HepG2 (cell line): ENCODE data around the gene ACTA2. TPM values are rescaled to one million over a fixed set of nuclear protein-coding genes. Genes with fewer than 3 reads are reported as not detected.

Source experiments
- ATAC-seq: fragments of 200-7000 bp; cut with Tn5 transposase; 3 replicates; pipeline ENCODE4 v1.9.1; 2020; ENCODE audit warnings: mild to moderate bottlenecking, moderate library complexity
- BruUV-seq: library from RNA; stranded (reverse); fragments of 400-500 nt; replicated peaks from 2 replicates; lab custom pipeline; 2021; lab: Mats Ljungman, UMichigan
- CTCF ChIA-PET: fragments of 300-600 bp; formaldehyde crosslinking; extraction: SDS; loops from one replicate; lab custom pipeline; 2021; ENCODE audit warnings: low total read pairs, inconsistent platforms, low intra/inter-chr PET ratio; lab: Yijun Ruan, JAX
- POLR2A ChIA-PET: fragments of 350-600 bp; sonication (Branson Sonifier 250); formaldehyde crosslinking; loops from one replicate; lab custom pipeline; 2020; ENCODE audit warnings: antibody characterized with exemption, inconsistent platforms; lab: Yijun Ruan, JAX
- DNase-seq: peaks from one replicate; pipeline ENCODE4 v3.0.0-alpha.2; 2015; ENCODE audit warnings: low spot score
- FAIRE-seq: peaks from 3 replicates; lab custom pipeline; 2011; peaks lifted over from hg19 to GRCh38; lab: Jason Lieb, UNC
- H2AFZ ChIP-seq: one replicate; pipeline ENCODE4 v1.6.1; 2011; ENCODE audit warnings: low read length, inconsistent platforms
- H3K27ac ChIP-seq: fragments of 300-600 bp; 3 replicates; pipeline ENCODE4 v1.8.0; 2011; ENCODE audit warnings: mixed run types, mild to moderate bottlenecking, mixed read lengths, low read length, inconsistent platforms; ENCODE audit not compliant: insufficient read depth; ENCODE audit errors: extremely low read length
- H3K27me3 ChIP-seq, 2 experiments: fragments of 200-600 bp in 1 of 2; 2 replicates in 1 of 2; 3 replicates in 1 of 2; pipeline versions ENCODE4 v1.6.0 to v1.8.0; 2011; ENCODE audit warnings: low read length in 2 of 2, mild to moderate bottlenecking in 2 of 2, moderate library complexity in 2 of 2, inconsistent platforms in 1 of 2; ENCODE audit not compliant: insufficient read depth in 2 of 2, control insufficient read depth in 1 of 2
- H3K36me3 ChIP-seq, 2 experiments: fragments of 200-600 bp in 1 of 2; replicated peaks in 1 of 2; 2 replicates in 1 of 2; 3 replicates in 1 of 2; pipeline versions ENCODE4 v1.5.1 to v1.8.0; 2011; ENCODE audit warnings: low read length in 2 of 2, inconsistent platforms in 1 of 2; ENCODE audit not compliant: insufficient read depth in 2 of 2, control insufficient read depth in 1 of 2
- H3K4me1 ChIP-seq: 2 replicates; pipeline ENCODE4 v1.5.1; 2012; ENCODE audit warnings: low read length, inconsistent platforms; ENCODE audit not compliant: insufficient read depth
- H3K4me2 ChIP-seq: 2 replicates; pipeline ENCODE4 v1.6.0; 2011; ENCODE audit warnings: low read depth, low read length, inconsistent platforms
- H3K4me3 ChIP-seq, 3 experiments: fragments of 200-600 bp in 1 of 3; sonication (generic), shearing (Covaris generic) in 1 of 3; replicated peaks in 1 of 3; 2 replicates each; pipeline ENCODE4 v1.5.1; 2011 to 2016; ENCODE audit warnings: low read length in 3 of 3, inconsistent platforms in 2 of 3, low read depth in 2 of 3, mild to moderate bottlenecking in 2 of 3, control low read depth in 1 of 3, mixed read lengths in 1 of 3; ENCODE audit not compliant: insufficient read depth in 1 of 3
- H3K79me2 ChIP-seq: one replicate; pipeline ENCODE4 v1.6.1; 2011; ENCODE audit warnings: low read length, inconsistent platforms; ENCODE audit not compliant: insufficient read depth
- H3K9ac ChIP-seq: 2 replicates; pipeline ENCODE4 v1.6.0; 2011; ENCODE audit warnings: mild to moderate bottlenecking, low read depth, low read length, inconsistent platforms; ENCODE audit not compliant: insufficient read depth
- H3K9me3 ChIP-seq: 2 replicates; pipeline ENCODE4 v1.5.1; 2012; ENCODE audit warnings: mild to moderate bottlenecking, low read length
- H4K20me1 ChIP-seq: 2 replicates; pipeline ENCODE4 v1.6.0; 2011; ENCODE audit warnings: inconsistent platforms, mild to moderate bottlenecking, low read length, moderate library complexity; ENCODE audit not compliant: insufficient read depth
- MTF1 ChIP-seq: sonication (generic); formaldehyde crosslinking; IDR thresholded peaks from 2 replicates; pipeline ENCODE4 v1.5.0; 2020; ENCODE audit warnings: missing genetic modification reagents
- TEAD2 ChIP-seq: sonication (generic); formaldehyde crosslinking; IDR thresholded peaks from 2 replicates; pipeline ENCODE4 v1.9.0; 2021; ENCODE audit warnings: missing genetic modification reagents
- YEATS2 ChIP-seq: sonication (generic); formaldehyde crosslinking; IDR thresholded peaks from 2 replicates; pipeline ENCODE4 v1.4.0; 2020; ENCODE audit warnings: missing genetic modification reagents, borderline replicate concordance
- ZEB1 ChIP-seq: IDR thresholded peaks from 2 replicates; pipeline ENCODE4 v1.6.1; 2012; ENCODE audit warnings: mild to moderate bottlenecking, low read depth, inconsistent platforms; ENCODE audit not compliant: insufficient replicate concordance
- ZFP36L2 ChIP-seq: sonication (generic); formaldehyde crosslinking; IDR thresholded peaks from 2 replicates; pipeline ENCODE4 v1.4.0; 2020; ENCODE audit warnings: missing genetic modification reagents
- ZNF280D ChIP-seq: sonication (generic); formaldehyde crosslinking; IDR thresholded peaks from 2 replicates; pipeline ENCODE4 v1.5.1; 2020; ENCODE audit warnings: mild to moderate bottlenecking, missing genetic modification reagents
- ZNF777 ChIP-seq: sonication (generic); formaldehyde crosslinking; IDR thresholded peaks from 2 replicates; pipeline ENCODE4 v1.4.0; 2020; ENCODE audit warnings: missing genetic modification reagents
- ZSCAN22 ChIP-seq: sonication (generic); formaldehyde crosslinking; IDR thresholded peaks from 2 replicates; pipeline ENCODE4 v1.4.0; 2020; ENCODE audit warnings: mild to moderate bottlenecking, missing genetic modification reagents
- WGBS: methylation state at CpG from one replicate; pipeline ENCODE4 v1.1.6; 2017; ENCODE audit warnings: low lambda C conversion rate; 5-methylcytosine and 5-hydroxymethylcytosine counted together
- in situ Hi-C: cut with HindIII; loops from 2 replicates; pipeline ENCODE4 v1.10.0; 2017; ENCODE audit warnings: low pct_unique_long_range_greater_than_20kb; ENCODE audit not compliant: extremely low pct_ligation_motif_present
- intact Hi-C: fragments of 100-400 bp; cut with micrococcal nuclease; formaldehyde crosslinking; loops from one replicate; pipeline ENCODE4 v1.10.0; 2022; ENCODE audit not compliant: unreplicated experiment
- polyA plus RNA-seq, 8 experiments: library from polyadenylated mRNA; depleted of rRNA in 3 of 8; stranded (reverse) in 7 of 8; unstranded in 1 of 8; fragments of >200 nt; fragmentation: Illumina TruSeq in 4 of 8; extraction: Trizol in 4 of 8; gene quantifications; 2 replicates each; pipeline versions ENCODE4 v1.2.1 to v1.2.3, GENCODE V29; 2011 to 2016; ENCODE audit warnings: low read depth in 4 of 8, missing spikeins in 1 of 8, mixed read lengths in 1 of 8; ENCODE audit not compliant: insufficient read depth in 1 of 8
- total RNA-seq, 5 experiments: library from RNA; depleted of rRNA; stranded (reverse); fragments of >200 nt; fragmentation: Illumina TruSeq; extraction: Trizol; gene quantifications; 2 replicates each; pipeline ENCODE4 v1.2.3, GENCODE V29; 2016; ENCODE audit warnings: low read depth in 1 of 5
- TF ChIP-seq, protein P1 (sequence below): sonication (generic); formaldehyde crosslinking; IDR thresholded peaks from 2 replicates; pipeline ENCODE4 v1.8.1; 2023; ENCODE audit warnings: mild to moderate bottlenecking, inconsistent platforms, moderate library complexity, missing genetic modification reagents, borderline replicate concordance

ACTA2 gene
- total and polyA plus RNA-seq, 2 of the 13 experiments (the other 11 are each of a cell fraction or from before 2014, with no cell fraction given) = 21.8 to 59.9 TPM

DNA sequence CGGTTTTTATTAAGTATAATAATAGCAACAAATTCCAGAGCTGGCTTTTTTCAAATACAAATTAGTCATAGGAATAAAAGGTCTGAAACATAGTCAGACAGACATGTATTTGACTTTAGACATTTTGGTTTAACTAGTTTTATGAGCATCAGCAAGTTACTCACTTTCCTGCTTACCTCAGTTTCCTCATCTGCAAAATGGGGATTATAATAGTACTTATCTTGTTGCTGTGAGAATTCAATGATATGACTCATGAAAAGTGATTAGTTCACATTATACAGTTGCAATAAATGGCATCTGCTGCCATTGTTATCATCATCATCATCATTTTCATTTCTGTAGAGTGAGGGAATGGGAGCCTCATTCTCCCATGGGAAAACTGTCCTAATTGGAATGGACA is 33.5 kb downstream of the ACTA2 start (continued):
- no peak for TF ChIP-seq TEAD2 (CRISPR knock-in tag)

GRCh38 chr10:88918191-88918905 is 34.2 kb downstream of the ACTA2 start:
- CTCF ChIA-PET = no interaction called here
- TF ChIP-seq ZEB1 (no peak), ZSCAN22 (CRISPR knock-in tag) (no peak), ZNF280D (CRISPR knock-in tag) (no peak), MTF1 (no peak), ZFP36L2 (no peak), ZNF777 (no peak), YEATS2 (CRISPR knock-in tag) (no peak)
- TF ChIP-seq, protein P1, sequence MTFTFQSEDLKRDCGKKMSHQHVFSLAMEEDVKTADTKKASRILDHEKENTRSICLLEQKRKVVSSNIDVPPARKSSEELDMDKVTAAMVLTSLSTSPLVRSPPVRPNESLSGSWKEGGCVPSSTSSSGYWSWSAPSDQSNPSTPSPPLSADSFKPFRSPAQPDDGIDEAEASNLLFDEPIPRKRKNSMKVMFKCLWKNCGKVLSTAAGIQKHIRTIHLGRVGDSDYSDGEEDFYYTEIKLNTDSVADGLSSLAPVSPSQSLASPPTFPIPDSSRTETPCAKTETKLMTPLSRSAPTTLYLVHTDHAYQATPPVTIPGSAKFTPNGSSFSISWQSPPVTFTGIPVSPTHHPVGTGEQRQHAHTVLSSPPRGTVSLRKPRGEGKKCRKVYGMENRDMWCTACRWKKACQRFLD = no peak
- TF ChIP-seq, all 625 proteins: peak for 0
- in situ Hi-C loops = no loop called here
- FAIRE-seq (no peak), ATAC-seq (no peak), DNase-seq (no peak)
- H3K9ac ChIP-seq = no peak overlapping the region
- H3K27ac ChIP-seq = no peak overlapping the region
- H3K27me3 ChIP-seq = no peaks in the 10 kb centered on the region
- no peak overlapping the region for H3K4me3 ChIP-seq
- H3K36me3 ChIP-seq = no peaks in the 10 kb centered on the region
- POLR2A ChIA-PET = no interaction called here
- H3K79me2 ChIP-seq = no peaks in the 10 kb centered on the region
- no peaks in the 10 kb centered on the region for H3K4me1 ChIP-seq
- H3K9me3 ChIP-seq = no peaks in the 10 kb centered on the region
- BruUV-seq = no TSS peak
- 82% methylated on average over 3 of the region's 3 CpGs for WGBS
- intact Hi-C loops = no loop called here
- H3K4me2 ChIP-seq = no peak overlapping the region
- H4K20me1 ChIP-seq = no peaks in the 10 kb centered on the region
- no peak overlapping the region for H2AFZ ChIP-seq
